Diencephalon (tissue), 1 donor: ENCODE data around the gene DEFB131A. TPM values are rescaled to one million over a fixed set of nuclear protein-coding genes. Genes with fewer than 3 reads are reported as not detected.

Experiments
- small RNA-seq: library from RNA; depleted of rRNA; stranded (forward); fragments of <200 nt; gene quantifications from one replicate; pipeline ENCODE3, GENCODE V24; 2014
- total RNA-seq: library from RNA; depleted of rRNA; stranded (reverse); fragments of >200 nt; gene quantifications from one replicate; pipeline ENCODE4 v1.2.3, GENCODE V29; 2014

DEFB131A gene, protein sequence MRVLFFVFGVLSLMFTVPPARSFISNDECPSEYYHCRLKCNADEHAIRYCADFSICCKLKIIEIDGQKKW
- not detected for total RNA-seq

DNA sequence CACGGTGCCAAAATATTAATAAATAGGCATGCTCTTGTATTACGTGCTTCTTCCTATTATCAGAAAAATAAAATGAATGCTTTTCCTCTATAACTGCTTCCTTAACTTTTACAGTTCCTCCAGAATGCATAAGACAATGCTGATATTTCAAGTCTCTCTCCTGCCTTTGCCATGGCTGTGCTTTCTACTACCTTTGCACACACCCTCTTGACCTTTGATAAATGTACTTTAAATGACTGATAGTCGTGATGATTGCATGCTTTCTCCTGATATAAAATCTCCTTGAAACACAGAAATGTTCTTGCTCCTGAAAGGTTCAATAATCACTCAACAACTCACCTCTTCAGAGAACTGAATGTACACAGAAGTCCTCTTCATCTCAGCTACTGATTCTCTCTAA is at the start of gene DEFB131A:
Gene DEFB131A (plus strand): TSS at position 301 of the 400 bp plus-strand sequence. CDS start 120 bp downstream, outside the sequence.

Small RNAs within 50 kb of the gene (small RNA-seq; reads per million reads assigned to genes)
- not detected for gene RNA5SP153

Other genes with a start within 250 kb of the DEFB131A start
- gene USP17L10, start 233.8 kb upstream of the DEFB131A start, total RNA-seq, result not detected
- not detected for gene USP17L11, start 229.0 kb upstream of the DEFB131A start, total RNA-seq
- not detected for gene USP17L12, start 224.3 kb upstream of the DEFB131A start, total RNA-seq
- not detected for gene USP17L13, start 219.5 kb upstream of the DEFB131A start, total RNA-seq
- gene USP17L15, start 210.0 kb upstream of the DEFB131A start, total RNA-seq, result not detected
- gene USP17L17, start 200.5 kb upstream of the DEFB131A start, total RNA-seq, result not detected
- not detected for gene USP17L18, start 195.8 kb upstream of the DEFB131A start, total RNA-seq
- not detected for gene USP17L19, start 191.0 kb upstream of the DEFB131A start, total RNA-seq
- gene USP17L20, start 186.3 kb upstream of the DEFB131A start, total RNA-seq, result not detected
- gene USP17L21, start 181.5 kb upstream of the DEFB131A start, total RNA-seq, result not detected
- not detected for gene USP17L22, start 176.8 kb upstream of the DEFB131A start, total RNA-seq
- gene USP17L24, start 119.2 kb upstream of the DEFB131A start, total RNA-seq, result not detected
- not detected for gene USP17L25, start 114.5 kb upstream of the DEFB131A start, total RNA-seq
- not detected for gene USP17L26, start 109.8 kb upstream of the DEFB131A start, total RNA-seq
- gene USP17L5, start 105.0 kb upstream of the DEFB131A start, total RNA-seq, result not detected
- not detected for gene USP17L27, start 100.3 kb upstream of the DEFB131A start, total RNA-seq
- gene USP17L28, start 95.5 kb upstream of the DEFB131A start, total RNA-seq, result not detected
- gene USP17L29, start 90.8 kb upstream of the DEFB131A start, total RNA-seq, result not detected
- not detected for gene USP17L30, start 81.3 kb upstream of the DEFB131A start, total RNA-seq